ENCODE measurements around the gene TTC9B. TPM values are rescaled to one million over a fixed set of nuclear protein-coding genes. Genes with fewer than 3 reads are reported as not detected.

The TTC9B gene
- total RNA-seq, 1 donor from 2014 or later: not detected

- DNase-seq (ENCODE audit: low spot score in 2 of 2, unreplicated experiment in 2 of 2): no peak
- no peaks in the 10 kb centered on the region for H3K9me3 Mint-ChIP-seq
- no peak for TF ChIP-seq CTCF (IDR thresholded peaks at IDR 0.05; ENCODE audit: unreplicated experiment)
- peaks cover 20% of the 10 kb centered on the region for H3K36me3 Mint-ChIP-seq
- H3K27ac Mint-ChIP-seq: no peak overlapping the region
- H3K4me3 Mint-ChIP-seq: no peak overlapping the region
- H3K27me3 Mint-ChIP-seq (ENCODE audit: low read depth): peaks cover 31% of the 10 kb centered on the region
- peaks cover 4% of the 10 kb centered on the region for H3K4me1 Mint-ChIP-seq
Observed at GRCh38 chr19:40213882-40214570, 4.2 kb downstream of the TTC9B start.

GRCh38 chr19:40213251-40213829, 4.8 kb downstream of the TTC9B start:
- no peak for DNase-seq (ENCODE audit: low spot score in 2 of 2, unreplicated experiment in 2 of 2)
- H3K36me3 Mint-ChIP-seq: peaks cover 25% of the 10 kb centered on the region
- TF ChIP-seq CTCF (IDR thresholded peaks at IDR 0.05; ENCODE audit: unreplicated experiment): no peak
- H3K4me3 Mint-ChIP-seq: no peak overlapping the region
- no peaks in the 10 kb centered on the region for H3K9me3 Mint-ChIP-seq
- peaks cover 24% of the 10 kb centered on the region for H3K27me3 Mint-ChIP-seq (ENCODE audit: low read depth)
- peaks cover 4% of the 10 kb centered on the region for H3K4me1 Mint-ChIP-seq
- no peak overlapping the region for H3K27ac Mint-ChIP-seq

- no peak for DNase-seq (ENCODE audit: low spot score in 2 of 2, unreplicated experiment in 2 of 2)
- Mint-ChIP-seq H3K36me3 (peaks cover 30% of the 10 kb centered on the region), H3K27me3 (ENCODE audit: low read depth) (peaks cover 3% of the 10 kb centered on the region), H3K9me3 (no peaks in the 10 kb centered on the region), H3K4me1 (no peaks in the 10 kb centered on the region), H3K27ac (no peak overlapping the region), H3K4me3 (no peak overlapping the region)
- no peak for TF ChIP-seq CTCF (IDR thresholded peaks at IDR 0.05; ENCODE audit: unreplicated experiment)
Observed at GRCh38 chr19:40210889-40211288, 7.3 kb downstream of the TTC9B start.

- Mint-ChIP-seq H3K4me1 (no peaks in the 10 kb centered on the region), H3K36me3 (peaks cover 37% of the 10 kb centered on the region), H3K27ac (no peak overlapping the region), H3K4me3 (no peak overlapping the region), H3K27me3 (ENCODE audit: low read depth) (no peaks in the 10 kb centered on the region), H3K9me3 (no peaks in the 10 kb centered on the region)
- DNase-seq (ENCODE audit: low spot score in 2 of 2, unreplicated experiment in 2 of 2): no peak
- no peak for TF ChIP-seq CTCF (IDR thresholded peaks at IDR 0.05; ENCODE audit: unreplicated experiment)
Observed at GRCh38 chr19:40208602-40209001, 9.6 kb downstream of the TTC9B start.

GRCh38 chr19:40205760-40206159, 12.4 kb downstream of the TTC9B start:
- Mint-ChIP-seq H3K9me3 (no peaks in the 10 kb centered on the region), H3K27ac (no peak overlapping the region), H3K27me3 (ENCODE audit: low read depth) (no peaks in the 10 kb centered on the region), H3K36me3 (peaks cover 30% of the 10 kb centered on the region), H3K4me1 (no peaks in the 10 kb centered on the region), H3K4me3 (no peak overlapping the region)
- no peak for DNase-seq (ENCODE audit: low spot score in 2 of 2, unreplicated experiment in 2 of 2)
- TF ChIP-seq CTCF (IDR thresholded peaks at IDR 0.05; ENCODE audit: unreplicated experiment): no peak
